GM23248 (cell line): Measurements from ENCODE around the gene SYTL4. TPM values are rescaled to one million over a fixed set of nuclear protein-coding genes. Genes with fewer than 3 reads are reported as not detected.

Source experiments
- DNase-seq: peaks from one replicate; pipeline ENCODE4 v3.0.0-alpha.2; 2015
- H2AFZ ChIP-seq: fragments of 200-600 bp; sonication (generic); 2 replicates; pipeline ENCODE4 v1.6.1; 2016; ENCODE audit warnings: antibody characterized with exemption
- H3F3A ChIP-seq: fragments of 200-600 bp; sonication (generic); 2 replicates; pipeline ENCODE4 v1.6.1; 2016; ENCODE audit warnings: mild to moderate bottlenecking, antibody characterized with exemption, mixed run types; ENCODE audit not compliant: insufficient read depth
- H3K27ac ChIP-seq: fragments of 200-600 bp; sonication (generic); 2 replicates; pipeline ENCODE4 v1.5.1; 2016; ENCODE audit warnings: mild to moderate bottlenecking
- H3K27me3 ChIP-seq: fragments of 200-600 bp; sonication (generic); replicated peaks from 2 replicates; pipeline ENCODE4 v1.6.1; 2016; ENCODE audit warnings: mild to moderate bottlenecking; ENCODE audit not compliant: insufficient read depth
- H3K36me3 ChIP-seq: fragments of 200-600 bp; sonication (generic); 2 replicates; pipeline ENCODE4 v1.6.1; 2016; ENCODE audit warnings: low read depth, mild to moderate bottlenecking
- H3K4me1 ChIP-seq: fragments of 200-600 bp; sonication (generic); 2 replicates; pipeline ENCODE4 v1.6.1; 2016; ENCODE audit warnings: mild to moderate bottlenecking; ENCODE audit not compliant: insufficient read depth
- H3K4me2 ChIP-seq: fragments of 200-600 bp; sonication (generic); one replicate; pipeline ENCODE4 v1.6.1; 2016; ENCODE audit warnings: mild to moderate bottlenecking; ENCODE audit not compliant: unreplicated experiment
- H3K4me3 ChIP-seq: fragments of 200-600 bp; sonication (generic); 2 replicates; pipeline ENCODE4 v1.5.1; 2016; ENCODE audit warnings: mild to moderate bottlenecking
- H3K79me2 ChIP-seq: fragments of 200-600 bp; sonication (generic); 2 replicates; pipeline ENCODE4 v1.6.1; 2016; ENCODE audit warnings: mild to moderate bottlenecking; ENCODE audit not compliant: insufficient read depth
- H3K9ac ChIP-seq: fragments of 200-600 bp; sonication (generic); 2 replicates; pipeline ENCODE4 v1.6.1; 2016; ENCODE audit warnings: mild to moderate bottlenecking
- H3K9me2 ChIP-seq: fragments of 200-600 bp; sonication (generic); 2 replicates; pipeline ENCODE4 v1.6.1; 2016; ENCODE audit warnings: mixed run types, mild to moderate bottlenecking, moderate library complexity; ENCODE audit not compliant: insufficient read depth
- H3K9me3 ChIP-seq: fragments of 200-600 bp; sonication (generic); one replicate; pipeline ENCODE4 v1.6.1; 2017; ENCODE audit warnings: low read depth
- H4K20me1 ChIP-seq: fragments of 200-600 bp; sonication (generic); 2 replicates; pipeline ENCODE4 v1.6.0; 2016; ENCODE audit not compliant: insufficient read depth
- EZH2 ChIP-seq: fragments of 200-600 bp; sonication (generic); IDR thresholded peaks from 2 replicates; pipeline ENCODE4 v1.6.1; 2018; ENCODE audit warnings: antibody characterized with exemption, mild to moderate bottlenecking; ENCODE audit not compliant: insufficient read depth, poor library complexity, severe bottlenecking
- EZH2phosphoT487 ChIP-seq: fragments of 200-600 bp; sonication (generic); IDR thresholded peaks from 2 replicates; pipeline ENCODE4 v1.6.1; 2018; ENCODE audit warnings: antibody characterized with exemption, moderate library complexity, mild to moderate bottlenecking, low read depth; ENCODE audit not compliant: insufficient read depth
- WGBS, 2 experiments: methylation state at CpG; one replicate each; pipeline ENCODE4 v1.1.6; 2015 to 2017; ENCODE audit warnings: low lambda C conversion rate in 2 of 2, low coverage in 1 of 2; ENCODE audit errors: missing lambda C conversion rate in 2 of 2; 5-methylcytosine and 5-hydroxymethylcytosine counted together
- in situ Hi-C: fragments of 300-500 bp; cut with MboI; formaldehyde crosslinking; loops from 2 replicates; pipeline ENCODE4 v1.15.0; 2020
- polyA plus RNA-seq: library from polyadenylated mRNA; unstranded; fragments of >200 nt; fragmentation: Nextera tagmentation; extraction: Ambion mirVana; gene quantifications from 2 replicates; pipeline ENCODE4 v1.2.1, GENCODE V29; 2016
- total RNA-seq: library from RNA; depleted of rRNA; stranded (reverse); fragments of >200 nt; shearing (Covaris generic); gene quantifications from 2 replicates; pipeline ENCODE4 v1.2.3, GENCODE V29; 2014

SYTL4 gene
- total and polyA plus RNA-seq, 2 experiments from 2014 or later = 1.6 to 3.2 TPM

DNA sequence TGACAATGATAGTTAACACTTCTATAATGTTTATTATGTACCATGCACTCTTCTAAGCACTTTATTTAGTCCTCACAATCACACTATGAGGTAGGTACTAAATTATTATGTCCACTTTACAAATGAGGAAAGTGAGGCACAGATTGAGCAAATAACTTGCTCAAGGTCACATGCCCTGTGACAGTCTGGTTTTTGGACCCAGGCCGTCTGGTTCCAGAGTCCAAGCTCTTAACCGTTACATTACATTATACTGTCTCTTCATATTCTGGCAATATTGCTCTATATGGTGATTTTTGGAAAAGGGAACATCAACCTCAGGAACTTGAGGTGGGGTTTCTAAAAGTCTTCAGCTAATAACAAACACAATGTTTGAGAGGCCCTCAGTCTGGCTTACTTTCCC is 12.8 kb downstream of the SYTL4 start:
- H3K4me1 ChIP-seq = no peaks in the 10 kb centered on the region
- no peaks in the 10 kb centered on the region for H4K20me1 ChIP-seq
- no peaks in the 10 kb centered on the region for H3K9me3 ChIP-seq
- H3K9ac ChIP-seq = no peak overlapping the region
- H3K4me3 ChIP-seq = no peak overlapping the region
- no peak overlapping the region for H3K27ac ChIP-seq
- no peaks in the 10 kb centered on the region for H3K9me2 ChIP-seq
- no peak for DNase-seq
- in situ Hi-C loops = no loop called here
- no peak overlapping the region for H3K4me2 ChIP-seq
- H3K36me3 ChIP-seq = no peaks in the 10 kb centered on the region
- WGBS, 2 experiments = 93 to 96% methylated on average over 2 of the region's 2 CpGs
- no peak overlapping the region for H2AFZ ChIP-seq
- H3K79me2 ChIP-seq = no peaks in the 10 kb centered on the region
- no peak for TF ChIP-seq EZH2phosphoT487
- TF ChIP-seq EZH2 = no peak
- H3K27me3 ChIP-seq = no peaks in the 10 kb centered on the region
- no peaks in the 10 kb centered on the region for H3F3A ChIP-seq

DNA sequence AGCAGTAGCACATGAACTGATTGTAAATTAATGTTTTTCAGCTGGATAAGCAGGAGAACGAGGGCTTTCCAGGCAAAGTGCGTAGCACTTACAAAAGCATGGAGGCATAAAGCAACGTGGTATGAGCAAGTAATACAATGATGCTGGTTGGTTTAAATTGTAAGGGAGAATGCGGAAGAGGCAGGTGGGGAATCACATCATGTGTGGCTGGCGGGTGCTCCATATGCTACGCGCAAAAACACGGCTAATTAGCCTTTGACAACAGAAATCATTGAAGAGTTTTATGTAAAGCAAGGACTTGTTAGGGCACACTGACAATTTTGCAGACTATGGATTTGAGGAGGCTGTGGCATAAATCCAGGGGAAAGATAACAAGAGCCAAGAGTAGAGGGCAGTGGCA is 14.6 kb downstream of the SYTL4 start:
- Histone ChIP-seq H3K9me3 (no peaks in the 10 kb centered on the region), H3K4me1 (no peaks in the 10 kb centered on the region), H3K79me2 (no peaks in the 10 kb centered on the region), H4K20me1 (no peaks in the 10 kb centered on the region), H2AFZ (no peak overlapping the region), H3F3A (no peaks in the 10 kb centered on the region), H3K9me2 (no peaks in the 10 kb centered on the region), H3K4me2 (no peak overlapping the region), H3K4me3 (no peak overlapping the region), H3K9ac (no peak overlapping the region), H3K36me3 (no peaks in the 10 kb centered on the region), H3K27me3 (no peaks in the 10 kb centered on the region), H3K27ac (no peak overlapping the region)
- DNase-seq = no peak
- 91 to 99% methylated on average over 7 to 8 of the region's 8 CpGs for WGBS, 2 experiments
- in situ Hi-C loops = no loop called here
- TF ChIP-seq EZH2phosphoT487 = no peak
- TF ChIP-seq EZH2 = no peak

DNA sequence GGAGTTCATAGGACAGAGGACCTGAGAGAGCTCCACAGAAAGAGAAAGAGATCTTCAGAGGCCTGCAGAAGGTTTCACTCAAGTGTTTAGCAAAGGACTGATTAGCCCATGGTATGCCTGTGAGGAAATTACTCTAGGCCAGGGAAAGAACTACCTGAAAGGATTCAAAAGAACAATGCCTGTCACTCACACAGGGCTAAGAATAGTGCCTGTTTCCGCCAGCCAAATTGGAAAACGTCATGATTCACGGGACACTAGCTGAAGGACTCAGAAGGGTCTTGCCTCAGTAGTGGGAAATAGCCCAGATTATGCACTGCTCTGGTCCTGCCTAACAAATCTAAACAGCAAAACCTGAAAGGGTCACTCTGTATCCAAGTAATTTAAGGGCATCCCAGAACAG is 21.1 kb downstream of the SYTL4 start:
- Histone ChIP-seq H3K27me3 (no peaks in the 10 kb centered on the region), H3K4me1 (no peaks in the 10 kb centered on the region), H3K4me3 (no peak overlapping the region), H3K79me2 (no peaks in the 10 kb centered on the region), H3K27ac (no peak overlapping the region), H4K20me1 (no peaks in the 10 kb centered on the region), H2AFZ (no peak overlapping the region), H3K36me3 (no peaks in the 10 kb centered on the region), H3K9me2 (no peaks in the 10 kb centered on the region), H3F3A (no peaks in the 10 kb centered on the region), H3K9me3 (no peaks in the 10 kb centered on the region), H3K9ac (no peak overlapping the region), H3K4me2 (no peak overlapping the region)
- DNase-seq = no peak
- WGBS, 2 experiments = 39 to 42% methylated on average over 2 to 3 of the region's 3 CpGs
- no peak for TF ChIP-seq EZH2
- no peak for TF ChIP-seq EZH2phosphoT487
- in situ Hi-C loops = no loop called here

DNA sequence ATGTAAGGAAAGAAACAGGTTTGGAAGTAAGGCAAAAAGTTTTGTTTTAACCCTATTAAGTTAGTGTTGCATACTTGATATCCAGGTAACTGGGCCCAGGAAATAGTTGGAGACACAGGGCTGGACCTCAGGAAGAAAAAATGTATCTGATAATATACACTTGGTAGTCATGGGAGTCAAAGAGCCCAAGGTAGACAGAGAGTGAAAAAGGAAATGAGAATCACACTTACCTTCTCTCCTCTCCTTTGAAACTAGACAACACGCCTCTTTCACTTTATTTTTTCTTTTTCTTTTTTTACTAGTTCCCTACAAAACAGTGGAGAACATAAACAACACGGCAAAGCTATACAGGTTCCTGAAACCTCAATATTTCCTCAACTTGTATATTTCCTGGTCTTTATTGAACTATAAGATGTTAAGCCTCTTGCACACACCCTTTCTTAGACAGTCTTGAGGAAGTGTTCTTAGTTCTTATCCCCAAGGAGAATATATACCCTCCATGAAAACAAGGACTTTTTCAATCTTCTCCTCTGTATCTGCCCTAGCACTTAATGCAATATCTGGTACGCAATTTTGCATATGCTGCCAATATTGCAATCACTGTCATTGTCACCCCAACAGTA is 27.2 kb downstream of the SYTL4 start:
- Histone ChIP-seq H3K4me3 (no peak overlapping the region), H3K4me1 (no peaks in the 10 kb centered on the region), H4K20me1 (no peaks in the 10 kb centered on the region), H3K9me2 (no peaks in the 10 kb centered on the region), H3K4me2 (no peak overlapping the region), H3K36me3 (no peaks in the 10 kb centered on the region), H3K9me3 (no peaks in the 10 kb centered on the region), H3K27ac (no peak overlapping the region), H3K79me2 (no peaks in the 10 kb centered on the region), H3K9ac (no peak overlapping the region), H3F3A (no peaks in the 10 kb centered on the region), H3K27me3 (no peaks in the 10 kb centered on the region), H2AFZ (no peak overlapping the region)
- no peak for TF ChIP-seq EZH2
- WGBS, 2 experiments = 63 to 67% methylated on average over 3 of the region's 3 CpGs
- no peak for DNase-seq
- in situ Hi-C loops = no loop called here

DNA sequence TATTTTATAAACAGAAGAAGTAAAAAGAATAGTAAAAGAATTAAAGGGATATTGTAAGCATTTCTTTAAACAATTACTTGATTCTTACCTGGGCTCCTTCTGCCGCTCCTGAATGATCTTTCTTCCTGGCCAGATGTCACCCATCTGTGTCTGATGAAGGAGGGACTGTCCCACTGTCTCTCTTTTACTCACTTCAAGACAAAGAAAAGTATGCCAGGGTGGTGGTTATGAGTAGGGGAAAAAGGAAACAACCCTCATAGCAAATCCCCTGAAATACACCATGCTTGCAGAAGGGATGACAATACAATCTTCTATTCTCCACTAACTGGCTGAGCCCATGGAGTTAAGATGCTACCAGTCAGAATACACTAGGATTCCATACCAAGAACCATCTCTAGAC is 31.1 kb downstream of the SYTL4 start:
- H3K79me2 ChIP-seq = no peaks in the 10 kb centered on the region
- 96 to 100% methylated on average over 1 of the region's 1 CpG for WGBS, 2 experiments
- no peaks in the 10 kb centered on the region for H4K20me1 ChIP-seq
- no peaks in the 10 kb centered on the region for H3F3A ChIP-seq
- no peak overlapping the region for H3K27ac ChIP-seq
- no peaks in the 10 kb centered on the region for H3K36me3 ChIP-seq
- DNase-seq = no peak
- H3K27me3 ChIP-seq = no peaks in the 10 kb centered on the region
- H3K9me3 ChIP-seq = no peaks in the 10 kb centered on the region
- H3K4me2 ChIP-seq = no peak overlapping the region
- TF ChIP-seq EZH2 (no peak), EZH2phosphoT487 (no peak)
- H2AFZ ChIP-seq = no peak overlapping the region
- H3K4me3 ChIP-seq = no peak overlapping the region
- H3K9me2 ChIP-seq = no peaks in the 10 kb centered on the region
- no peaks in the 10 kb centered on the region for H3K4me1 ChIP-seq
- in situ Hi-C loops = no loop called here
- H3K9ac ChIP-seq = no peak overlapping the region
